ENCODE measurements around the gene LRRC73.
"Not testable (repeated sequence)": the region's sequence is repeated elsewhere in the genome, so short reads cannot be mapped to it uniquely, and the experiment has no call there.

The LRRC73 gene

DNA sequence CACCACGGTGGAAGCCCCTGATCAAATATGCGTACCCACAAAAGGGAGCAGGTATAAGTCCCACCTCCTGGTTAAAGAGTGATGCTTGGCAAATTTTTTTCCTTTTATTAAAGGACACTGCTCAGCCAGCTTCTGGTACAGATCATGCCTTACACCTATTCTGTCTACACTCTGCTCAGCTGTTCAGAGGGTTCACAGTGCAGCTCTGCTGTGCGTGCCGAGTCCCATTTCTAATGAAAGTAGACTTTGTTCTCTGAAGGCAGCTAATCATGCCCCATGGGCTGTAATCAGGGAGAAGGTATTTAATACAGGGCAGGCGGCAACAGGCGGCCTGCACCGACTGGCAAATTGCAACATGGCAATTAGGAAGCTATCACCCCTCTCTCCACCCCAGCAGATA is 16.3 kb downstream of the LRRC73 start:
- DNase-seq (ENCODE audit: low read depth in 2 of 3, low spot score in 2 of 3): no peak

DNA sequence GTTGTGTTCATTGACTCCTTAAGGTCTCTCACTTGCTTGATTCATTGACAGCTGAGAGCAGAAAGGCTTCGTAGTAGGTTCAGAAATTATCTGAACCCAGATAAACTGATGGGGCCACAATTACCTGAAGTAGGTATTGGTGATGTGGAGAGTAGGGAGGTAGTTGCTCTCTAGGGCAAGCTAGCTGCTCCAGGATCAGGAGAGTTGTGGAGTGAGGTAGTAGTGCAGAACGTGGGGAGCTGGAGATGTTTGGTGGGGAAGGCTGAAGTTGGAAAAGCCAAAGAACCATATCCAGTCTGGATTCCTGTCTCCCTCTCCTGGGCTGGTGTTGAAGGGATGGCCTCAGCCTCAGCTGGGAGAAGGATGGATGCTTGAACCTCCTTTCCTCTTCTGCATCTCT is 16.9 kb downstream of the LRRC73 start:
- no peak for DNase-seq (ENCODE audit: low read depth in 2 of 3, low spot score in 2 of 3)

DNA sequence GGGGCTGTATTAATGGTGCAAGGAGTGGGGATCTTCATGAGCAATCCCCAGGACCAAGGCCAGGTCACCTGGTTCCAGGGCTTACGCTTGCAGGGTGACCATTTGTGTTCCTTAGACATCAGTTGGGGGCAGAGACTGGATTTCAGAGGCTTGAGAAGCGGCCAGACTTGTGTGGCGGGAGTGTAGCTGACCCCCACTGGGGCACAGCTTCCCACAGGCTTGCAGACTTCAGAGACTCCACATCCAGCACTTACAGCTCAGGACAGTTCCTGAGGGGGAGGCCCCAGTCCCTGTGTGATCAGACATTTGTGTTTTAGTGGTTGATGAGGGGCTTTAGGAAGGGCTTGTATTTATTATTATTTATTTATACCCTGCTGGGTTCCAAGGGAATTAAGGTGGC is 17.5 kb downstream of the LRRC73 start:
- no peak for DNase-seq (ENCODE audit: low read depth in 2 of 3, low spot score in 2 of 3)

DNA sequence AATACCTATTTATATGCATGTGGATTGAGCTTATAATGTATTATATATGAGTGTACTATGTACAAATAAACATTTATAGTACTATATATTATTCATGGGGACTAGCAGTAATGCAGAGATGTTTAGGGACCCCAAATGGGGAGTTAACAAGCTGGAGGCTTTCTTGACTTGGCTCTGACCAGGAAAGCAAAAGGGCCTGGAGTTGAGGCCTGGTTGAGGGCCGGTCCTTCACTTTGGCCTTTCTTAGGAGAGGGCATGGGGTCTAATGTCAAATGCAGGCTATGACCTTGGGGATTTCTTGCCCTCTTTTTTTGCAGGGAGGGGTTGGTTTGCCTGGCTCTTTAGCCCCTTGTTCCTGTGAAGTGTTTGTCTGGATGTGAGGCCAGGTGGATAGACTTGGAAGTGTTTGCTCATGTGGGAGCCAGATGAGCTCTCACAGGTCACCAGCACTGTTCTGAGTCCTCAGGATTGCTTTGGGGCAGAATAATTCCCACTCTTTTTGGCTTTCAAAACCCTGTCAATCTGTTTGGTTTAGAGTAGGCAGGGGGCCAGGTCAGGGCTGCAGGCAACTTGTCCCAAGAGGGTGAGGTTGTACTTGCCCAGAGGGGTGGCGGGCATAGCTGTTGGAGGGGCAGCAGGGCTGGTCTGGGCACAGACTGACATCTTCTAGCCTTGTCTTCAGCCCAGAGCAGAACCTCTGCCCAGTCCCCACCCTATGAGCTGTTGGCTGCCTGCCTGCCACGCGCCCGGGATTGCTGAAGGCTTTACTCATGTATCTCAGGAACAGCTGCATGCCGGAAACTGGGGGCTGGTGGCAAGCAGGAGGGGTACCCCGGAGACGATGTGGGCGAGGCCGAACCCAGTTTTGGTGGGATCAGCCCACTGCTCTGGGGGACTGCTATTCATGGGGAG is 18.1 kb downstream of the LRRC73 start:
- DNase-seq (ENCODE audit: low read depth in 2 of 3, low spot score in 2 of 3): no peak

DNA sequence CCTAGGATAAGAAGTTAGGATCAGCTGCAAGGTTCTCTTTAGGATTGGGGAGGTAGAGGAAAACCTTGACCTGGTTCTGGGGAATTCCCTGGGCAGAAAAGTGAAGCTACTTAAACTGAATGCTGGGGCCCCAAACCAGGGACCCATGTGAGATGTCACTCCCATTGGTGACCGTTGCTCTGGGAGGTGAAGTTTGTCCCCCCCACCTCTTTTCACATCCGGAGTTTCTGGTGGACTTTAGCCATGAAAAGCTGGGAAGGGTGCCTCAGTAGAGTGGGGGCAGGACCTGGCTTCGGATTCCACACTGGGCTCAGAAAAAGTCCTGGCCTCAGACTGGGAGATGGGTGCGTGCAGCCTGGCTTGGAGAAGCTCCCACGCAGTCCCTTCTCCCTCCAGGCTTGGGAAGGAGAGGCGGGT is 19.6 kb downstream of the LRRC73 start:
- no peak for DNase-seq (ENCODE audit: low read depth in 2 of 3, low spot score in 2 of 3)

DNA sequence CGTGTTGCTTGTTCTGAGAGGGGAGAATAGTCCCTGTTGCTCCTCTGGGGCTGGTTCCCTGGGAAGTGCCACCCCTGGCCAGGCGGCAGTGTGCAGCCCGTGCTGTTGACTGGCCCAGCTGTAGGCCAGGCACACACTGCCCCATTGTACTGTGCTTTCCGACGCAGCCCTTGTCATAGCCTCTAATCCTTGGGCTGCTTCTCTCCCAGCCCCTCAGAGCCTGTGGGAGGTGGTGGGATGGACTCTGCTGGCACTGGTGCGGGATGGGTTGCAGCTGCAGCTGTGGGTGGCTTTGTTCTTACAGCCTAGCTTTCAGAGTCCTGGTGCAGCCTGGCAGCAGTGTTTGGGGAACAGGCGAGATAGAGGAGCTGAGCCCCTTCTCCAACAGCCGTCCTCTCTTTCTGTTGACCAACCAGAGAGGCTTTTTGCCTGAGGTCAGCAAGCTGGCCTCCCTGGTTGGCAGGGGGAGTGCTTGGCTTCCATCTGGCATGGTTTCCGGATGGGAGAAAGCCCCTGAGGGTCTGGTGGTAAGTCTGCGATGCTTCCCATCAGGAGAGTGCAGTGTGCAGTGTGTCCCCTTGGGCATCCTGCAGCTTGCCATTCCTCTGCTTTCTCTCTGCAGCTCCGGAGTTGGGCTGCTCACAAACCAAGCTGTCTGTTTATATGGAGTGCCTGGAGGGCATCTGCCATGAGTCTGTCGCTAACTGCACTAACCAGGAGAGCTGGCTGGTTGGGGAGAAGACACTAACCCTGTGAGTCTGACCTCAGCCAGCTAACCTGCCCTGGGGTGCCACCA is 20.7 kb downstream of the LRRC73 start:
- DNase-seq (ENCODE audit: low read depth in 2 of 3, low spot score in 2 of 3): no peak

DNA sequence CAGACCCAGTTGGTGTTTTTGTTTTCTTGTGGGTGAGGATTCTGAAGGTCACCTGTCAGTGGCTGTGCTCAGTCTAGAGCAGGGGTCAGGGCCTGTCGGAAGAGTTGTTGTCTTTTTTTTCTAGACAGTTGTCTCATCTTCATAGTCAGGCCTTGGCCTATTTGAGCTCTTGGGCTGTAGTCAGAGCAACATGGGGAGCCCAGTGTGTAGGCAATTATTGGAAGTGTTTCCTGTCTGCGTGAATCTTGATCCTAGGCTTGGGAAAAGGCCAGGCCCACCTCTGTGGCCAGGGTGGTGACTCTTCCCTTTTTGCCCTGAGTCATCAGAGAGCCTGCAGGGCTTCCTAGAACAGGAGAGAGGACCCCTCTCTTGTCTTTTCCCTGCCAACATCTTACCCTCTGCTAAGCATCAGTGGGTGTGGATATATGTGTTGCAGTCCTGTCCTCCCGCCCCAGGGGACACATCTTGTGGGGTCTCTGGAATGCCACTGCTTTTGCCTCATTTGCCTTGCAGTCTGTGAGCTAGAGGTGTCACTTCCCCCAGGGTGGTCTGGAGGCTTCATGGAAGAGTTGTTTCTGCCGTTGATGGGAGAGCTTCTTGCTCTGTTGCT is 21.4 kb downstream of the LRRC73 start:
- DNase-seq (ENCODE audit: low read depth in 2 of 3, low spot score in 2 of 3): no peak

DNA sequence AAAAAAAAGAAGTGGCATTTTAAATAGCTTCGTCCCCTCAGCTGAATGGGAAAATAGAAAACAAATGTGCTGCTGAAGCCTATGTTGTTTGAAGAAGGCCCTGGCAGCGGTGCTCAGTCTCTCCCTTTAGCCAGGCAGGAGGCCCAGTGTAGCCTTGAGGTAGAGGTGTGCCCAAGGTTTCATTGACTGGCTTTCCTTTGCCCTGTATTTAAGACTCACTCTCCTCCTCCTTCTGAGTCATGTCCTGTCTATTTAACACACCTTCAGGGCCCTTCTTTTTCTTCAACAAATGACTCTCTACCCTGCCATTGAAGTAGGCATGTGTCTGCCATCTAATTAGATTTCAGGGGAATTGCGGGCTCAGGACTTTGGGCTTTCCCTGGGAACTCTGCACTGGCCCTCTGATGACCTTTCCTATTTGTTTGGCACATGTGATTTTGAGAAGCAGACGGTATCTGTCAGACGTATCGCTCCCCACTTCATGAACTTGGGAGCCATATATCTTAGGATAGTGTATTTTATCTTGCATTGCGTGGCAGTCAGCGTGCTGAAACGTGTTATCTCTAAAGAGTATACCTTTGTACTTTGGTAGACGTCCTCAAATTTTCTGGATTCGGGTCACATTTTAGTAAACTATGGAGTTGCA is 28.4 kb downstream of the LRRC73 start:
- DNase-seq (ENCODE audit: low read depth in 2 of 3, low spot score in 2 of 3): no peak

DNA sequence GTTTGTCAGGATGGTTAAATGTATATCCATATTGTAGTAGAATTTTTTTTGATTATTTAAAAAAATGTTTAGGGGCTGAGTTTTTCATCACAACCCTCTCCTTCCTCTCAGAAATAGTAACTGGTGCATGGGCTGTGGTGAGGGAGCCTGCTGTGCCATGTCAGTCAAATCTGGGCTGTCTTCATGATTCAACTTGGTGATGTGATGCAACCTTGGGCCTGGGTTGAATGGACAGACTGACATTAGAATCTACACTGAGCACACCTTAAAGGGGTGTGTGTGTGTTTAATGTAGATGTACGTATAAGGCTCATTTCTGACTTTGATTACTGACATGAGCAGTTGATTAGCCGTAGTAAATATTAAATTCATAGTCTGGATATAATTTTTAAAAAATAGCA is 29.1 kb downstream of the LRRC73 start:
- DNase-seq (ENCODE audit: low read depth in 2 of 3, low spot score in 2 of 3): no peak

DNA sequence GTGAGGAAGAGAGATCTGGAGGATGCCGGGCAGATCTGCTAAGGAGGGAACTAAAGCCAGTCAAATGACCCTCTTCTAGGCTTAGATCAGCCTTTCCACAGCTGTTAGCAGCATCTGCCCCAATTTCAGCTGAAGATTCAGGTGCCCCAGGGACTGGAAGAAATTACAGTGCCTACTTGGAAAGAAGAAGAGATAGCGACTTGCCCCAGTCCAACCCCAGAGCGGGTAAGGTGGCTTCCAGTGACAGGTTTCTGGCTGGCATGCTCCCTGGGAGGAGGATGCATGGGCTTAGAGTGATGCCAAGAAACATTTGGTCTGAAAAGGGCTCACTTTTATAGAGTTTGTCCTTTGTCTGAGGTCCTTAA is 32.2 kb downstream of the LRRC73 start:
- no peak for DNase-seq (ENCODE audit: low read depth in 2 of 3, low spot score in 2 of 3)

DNA sequence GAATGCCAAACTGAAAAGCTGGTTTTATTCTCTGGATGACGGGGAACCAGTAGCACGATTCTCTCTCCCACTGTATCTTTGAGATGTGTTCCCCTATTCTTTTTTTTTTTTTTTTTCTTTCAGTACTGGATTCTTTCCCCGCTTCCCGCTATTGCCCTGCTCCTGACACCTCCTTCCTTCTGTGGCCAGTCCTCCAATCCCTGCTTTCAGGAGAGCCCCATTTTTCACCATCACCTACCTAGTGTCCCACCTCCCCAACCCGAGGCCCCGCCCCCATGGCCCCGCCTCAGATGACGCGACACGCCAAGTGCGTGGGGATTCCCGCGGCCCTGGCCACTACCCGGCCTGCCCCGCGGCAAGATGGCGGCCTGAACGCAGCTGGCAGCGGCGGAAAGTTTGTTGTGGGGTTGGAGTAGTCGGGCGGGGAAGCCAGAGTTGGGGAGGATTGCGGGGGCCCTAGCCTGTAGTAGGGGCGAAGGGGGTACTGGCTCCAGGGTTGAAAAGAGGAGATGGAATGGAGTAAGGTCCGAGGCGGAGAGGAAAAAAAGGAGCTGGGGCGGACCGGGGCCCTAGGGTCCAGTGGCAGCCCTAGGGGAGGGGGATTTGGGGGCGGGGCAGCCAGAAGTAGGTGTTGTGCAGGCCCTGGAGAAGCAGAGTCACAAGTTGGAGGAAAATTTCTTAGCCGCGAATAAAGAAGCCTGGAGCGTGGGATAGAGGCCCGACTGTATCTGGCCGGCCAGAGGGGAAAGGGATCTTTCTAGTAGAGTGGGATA is 32.7 kb downstream of the LRRC73 start, which contains the start of gene TJAP1:
TSS of gene TJAP1 (plus strand) at position 336 of the 773 bp plus-strand sequence. CDS start 21,432 bp downstream, outside the sequence.
- peak; percentile 92 to 96 (median 95) for DNase-seq (ENCODE audit: low read depth in 2 of 3, low spot score in 2 of 3)

DNA sequence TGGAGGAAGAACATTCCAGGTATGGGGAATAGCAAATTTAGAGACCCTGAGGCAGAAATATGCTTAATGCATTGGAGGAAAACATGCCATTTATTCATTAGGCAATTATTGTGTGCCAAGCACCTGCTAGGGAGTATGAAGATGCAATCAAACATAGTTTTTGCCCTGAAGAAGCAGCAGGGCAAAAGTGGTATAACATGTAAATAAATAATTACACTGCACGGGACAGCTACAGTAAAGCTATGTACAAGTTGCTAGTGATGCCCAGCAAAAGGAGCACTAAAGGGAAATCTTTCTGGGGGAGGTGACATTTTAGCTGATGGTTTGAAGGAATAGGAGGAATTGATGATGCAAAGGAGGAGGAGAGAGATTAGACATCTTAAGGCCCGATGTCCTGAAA is 33.4 kb downstream of the LRRC73 start:
- DNase-seq (ENCODE audit: low read depth in 2 of 3, low spot score in 2 of 3): no peak

DNA sequence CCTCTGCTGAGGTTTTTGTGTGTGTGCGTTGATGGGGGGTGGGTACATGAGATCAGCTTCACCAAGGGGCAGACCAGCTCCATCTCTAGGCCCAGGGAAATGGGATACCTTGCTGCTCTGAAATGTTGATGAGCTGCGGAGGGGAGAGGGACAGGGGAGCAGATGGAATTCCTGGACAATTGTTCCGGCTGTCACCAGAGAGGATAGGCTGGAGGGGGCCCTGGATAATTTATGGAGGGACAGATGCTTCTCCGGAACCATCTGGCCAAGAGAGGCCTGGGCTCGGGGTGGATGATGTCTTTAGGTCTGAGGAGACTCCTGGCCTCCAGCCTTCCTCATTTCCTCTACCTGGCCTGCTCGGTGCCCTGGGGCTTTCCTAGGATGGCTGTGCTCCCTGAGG is 34.6 kb downstream of the LRRC73 start:
- no peak for DNase-seq (ENCODE audit: low read depth in 2 of 3, low spot score in 2 of 3)

DNA sequence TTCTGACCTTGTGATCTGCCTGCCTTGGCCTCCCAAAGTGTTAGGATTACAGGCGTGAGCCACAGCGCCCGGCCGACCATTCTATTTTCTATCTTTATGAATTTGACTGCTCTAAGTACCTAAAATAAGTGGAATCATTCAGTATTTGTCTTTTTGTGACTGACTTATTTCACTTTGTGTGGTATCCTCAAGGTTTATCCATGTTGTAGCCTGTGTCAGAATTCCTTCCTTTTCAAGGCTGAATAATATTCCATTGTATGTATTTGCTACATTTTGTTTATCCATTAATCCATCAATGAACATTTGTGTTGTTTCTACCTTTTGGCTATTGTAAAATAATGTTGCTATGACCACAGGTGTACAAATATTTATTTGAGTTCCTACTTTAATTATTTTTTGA is 37.6 kb downstream of the LRRC73 start:
- no peak for DNase-seq (ENCODE audit: low read depth in 2 of 3, low spot score in 2 of 3)

DNA sequence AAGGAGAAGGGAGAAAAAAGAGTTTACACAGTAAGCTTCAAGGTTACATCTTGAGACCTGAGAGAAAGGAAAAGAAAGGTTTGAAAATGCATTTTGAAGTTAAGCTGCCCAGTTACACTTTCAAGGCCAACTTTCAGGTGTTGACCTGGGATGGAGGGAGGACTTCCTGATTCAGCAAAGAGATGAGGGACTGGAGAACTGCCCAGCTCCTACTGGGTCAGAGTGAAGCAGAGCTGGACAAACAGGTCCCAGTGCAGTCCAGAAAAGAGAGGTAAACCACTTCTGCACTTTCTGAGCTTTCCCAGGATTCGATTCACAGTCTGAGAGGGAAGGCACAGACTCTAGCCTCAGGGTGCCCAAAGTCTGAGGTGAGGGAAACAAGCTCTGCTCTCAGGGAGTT is 38.7 kb downstream of the LRRC73 start:
- no peak for DNase-seq (ENCODE audit: low read depth in 2 of 3, low spot score in 2 of 3)

DNA sequence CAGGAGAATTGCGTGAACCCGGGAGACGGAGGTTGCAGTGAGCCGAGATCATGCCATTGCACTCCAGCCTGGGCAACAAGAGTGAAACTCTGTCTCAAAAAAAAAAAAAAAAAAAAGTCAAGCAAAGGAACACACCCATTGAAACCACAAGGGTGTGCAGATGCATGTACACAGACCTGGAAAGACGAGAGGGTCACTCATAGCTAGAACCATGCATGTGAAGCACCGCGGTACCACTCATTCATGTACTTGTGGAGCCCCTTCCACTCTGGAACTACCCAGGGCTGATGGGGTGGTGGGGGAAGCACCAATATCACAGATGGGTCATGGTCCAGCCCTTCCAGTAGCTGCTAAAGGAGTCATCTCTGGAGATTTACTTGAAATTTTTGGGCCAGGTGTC is 40.2 kb downstream of the LRRC73 start:
- DNase-seq (ENCODE audit: low read depth in 2 of 3, low spot score in 2 of 3): no peak

DNA sequence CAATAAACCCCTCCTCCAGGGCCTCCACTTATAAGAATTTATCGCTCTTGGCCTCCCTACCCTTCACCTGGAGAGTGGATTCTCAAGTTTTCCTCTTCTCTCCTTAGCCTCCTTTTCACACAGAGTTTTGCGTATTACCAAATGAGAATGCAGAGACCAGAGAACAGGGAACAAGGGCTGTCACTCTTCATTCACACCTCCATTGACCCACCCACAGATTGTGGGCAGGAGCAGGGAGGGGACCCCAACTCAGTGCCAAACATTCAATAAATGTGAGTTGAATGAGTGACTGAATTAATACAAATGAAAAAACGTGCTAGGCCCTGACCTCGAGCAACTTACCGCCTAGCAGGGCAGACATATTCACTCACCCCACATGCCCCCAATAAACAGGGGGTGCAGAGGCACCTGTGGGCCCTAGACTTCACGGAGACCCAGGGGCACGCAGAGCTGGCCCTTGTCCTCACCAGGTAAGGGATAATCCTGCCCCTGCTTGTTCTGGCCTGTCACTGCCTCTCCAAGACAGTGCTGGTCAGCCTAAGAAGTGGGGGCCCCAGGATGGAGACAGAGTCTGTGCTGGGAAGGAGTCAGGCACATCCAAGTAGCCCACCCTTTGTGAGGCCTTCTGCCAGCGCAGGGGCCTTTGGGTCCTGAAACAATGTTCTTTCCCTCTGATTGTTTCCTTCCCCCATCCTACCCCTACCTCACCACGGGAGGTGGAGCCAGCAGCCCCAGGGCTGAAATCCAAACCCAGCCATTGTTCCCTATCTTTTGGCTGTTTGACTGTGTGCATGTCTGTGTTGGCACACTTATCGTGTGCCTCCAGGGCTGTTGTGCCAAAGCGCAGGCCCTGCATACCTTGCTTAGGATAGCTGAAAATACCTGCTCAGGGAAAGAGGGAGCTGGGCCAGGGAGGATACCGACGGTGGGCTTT is 41.1 kb downstream of the LRRC73 start:
- no peak for DNase-seq (ENCODE audit: low read depth in 2 of 3, low spot score in 2 of 3)

DNA sequence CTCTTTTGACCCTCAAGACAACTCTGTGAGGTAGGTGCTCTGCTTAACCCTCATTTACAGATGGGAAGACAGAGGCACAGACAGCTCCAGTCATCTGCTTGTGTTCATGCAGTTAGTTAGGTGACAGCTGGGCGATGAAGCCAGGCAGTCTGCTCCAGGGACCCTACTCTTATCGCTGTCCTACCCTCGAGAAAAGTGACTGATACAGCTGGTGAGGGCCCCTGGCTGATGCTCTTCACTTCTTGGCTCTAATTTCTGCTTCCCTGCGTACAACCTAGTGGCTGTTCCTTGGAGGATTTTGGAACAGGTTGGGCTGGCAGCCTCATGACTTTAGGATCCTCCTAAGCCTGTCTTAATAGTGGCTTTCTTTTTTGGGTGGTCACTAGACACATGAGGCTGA is 41.9 kb downstream of the LRRC73 start:
- DNase-seq (ENCODE audit: low read depth in 2 of 3, low spot score in 2 of 3): no peak

DNA sequence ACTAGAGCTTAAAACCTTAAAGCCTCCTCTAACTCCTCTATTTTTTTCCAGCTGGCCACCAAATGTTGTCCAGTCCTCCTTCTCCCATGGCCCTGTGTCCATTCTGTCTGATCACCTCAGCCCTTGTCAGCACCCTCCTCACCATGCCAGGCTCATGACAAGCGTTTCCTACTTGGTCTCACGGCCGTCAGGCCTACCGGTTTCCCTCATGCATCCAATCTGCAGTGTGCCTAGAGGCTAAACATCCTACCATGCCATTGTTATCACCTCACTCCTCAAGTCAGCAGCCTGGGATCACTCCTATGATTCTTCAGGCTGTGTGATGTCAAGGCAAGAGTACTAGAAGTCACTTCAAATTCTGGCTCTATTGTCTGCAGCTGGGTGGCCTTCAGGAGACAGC is 42.4 kb downstream of the LRRC73 start:
- DNase-seq (ENCODE audit: low read depth in 2 of 3, low spot score in 2 of 3): no peak

DNA sequence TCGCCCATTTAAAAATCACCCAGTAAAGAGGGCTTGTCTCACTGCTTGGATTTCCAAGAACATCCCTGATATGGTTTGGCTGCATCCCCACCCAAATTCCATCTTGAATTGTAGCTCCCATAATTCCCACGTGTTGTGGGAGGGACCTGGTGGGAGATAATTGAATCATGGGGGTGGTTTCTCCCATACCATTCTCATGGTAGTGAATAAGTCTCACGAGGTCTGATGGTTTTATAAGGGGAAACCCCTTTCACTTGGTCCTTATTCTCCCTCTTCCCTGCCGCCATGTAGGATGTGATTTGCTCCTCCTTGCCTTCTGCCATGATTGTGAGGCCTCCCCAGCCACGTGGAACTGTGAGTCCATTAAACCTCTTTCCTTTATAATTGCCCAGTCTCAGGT is 42.9 kb downstream of the LRRC73 start:
- not testable (repeated sequence) for DNase-seq (ENCODE audit: low read depth in 2 of 3, low spot score in 2 of 3)
